ENCODE data around the gene SOD3. TPM values are rescaled to one million over a fixed set of nuclear protein-coding genes. Genes with fewer than 3 reads are reported as not detected.

The SOD3 gene
- total and polyA plus RNA-seq, 9 of the 15 experiments (the other 6 are each of a cell fraction or from before 2014, with no cell fraction given): 0.10 to 0.31 (median 0.24) TPM; not detected in 6

GRCh38 chr4:24769571-24769970, 25.8 kb upstream of the SOD3 start (continued):
- no peak for TF ChIP-seq ARID4B (CRISPR knock-in tag; IDR thresholded peaks at IDR 0.05)
- no peak for TF ChIP-seq IRF2 (CRISPR knock-in tag; IDR thresholded peaks at IDR 0.05)
- no peak for TF ChIP-seq LCOR (CRISPR knock-in tag; IDR thresholded peaks at IDR 0.05)
- no peak for TF ChIP-seq HBP1 (CRISPR knock-in tag; IDR thresholded peaks at IDR 0.05)
- TF ChIP-seq HEY1 (CRISPR knock-in tag; IDR thresholded peaks at IDR 0.05; ENCODE audit: borderline replicate concordance): no peak
- TF ChIP-seq MITF (IDR thresholded peaks at IDR 0.05): no peak
- TF ChIP-seq XRCC5 (IDR thresholded peaks at IDR 0.05; ENCODE audit: low read depth, low read length): no peak

Measured in K562 (cell line).